NCI-H2227 (cell line): Measurements from ENCODE around the gene LHFPL6.

Source experiments
- DNase-seq: peaks from one replicate; lab custom pipeline; 2025; ENCODE audit not compliant: unreplicated experiment; lab: John Stamatoyannopoulos, UW

Gene LHFPL6

DNA sequence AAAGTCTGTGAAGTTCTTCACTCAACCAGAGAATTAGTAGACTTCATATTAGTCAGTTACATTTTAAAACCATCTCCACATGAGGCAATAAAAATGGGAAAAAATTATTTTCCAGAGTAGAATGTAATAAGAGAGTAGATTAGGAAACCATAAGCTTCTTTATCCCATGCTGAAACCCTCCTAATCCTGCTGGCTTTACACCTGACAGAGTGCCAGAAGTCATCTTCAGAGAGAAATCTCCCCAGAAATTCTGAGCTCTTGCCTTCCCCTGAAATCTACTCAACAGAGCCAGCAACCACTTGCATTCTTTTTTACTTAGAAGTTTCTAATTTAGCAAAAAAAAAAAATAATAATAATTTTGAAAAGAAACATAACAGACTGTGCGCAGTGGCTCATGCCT, 284.8 kb downstream of the LHFPL6 start:
- DNase-seq: no peak

GRCh38 chr13:39317291-39317690, 285.7 kb downstream of the LHFPL6 start:
- no peak for DNase-seq

GRCh38 chr13:39315796-39316195, 287.2 kb downstream of the LHFPL6 start:
- no peak for DNase-seq

- DNase-seq: no peak
These were observed 289.3 kb downstream of the LHFPL6 start for GRCh38 chr13:39313721-39314120.

DNA sequence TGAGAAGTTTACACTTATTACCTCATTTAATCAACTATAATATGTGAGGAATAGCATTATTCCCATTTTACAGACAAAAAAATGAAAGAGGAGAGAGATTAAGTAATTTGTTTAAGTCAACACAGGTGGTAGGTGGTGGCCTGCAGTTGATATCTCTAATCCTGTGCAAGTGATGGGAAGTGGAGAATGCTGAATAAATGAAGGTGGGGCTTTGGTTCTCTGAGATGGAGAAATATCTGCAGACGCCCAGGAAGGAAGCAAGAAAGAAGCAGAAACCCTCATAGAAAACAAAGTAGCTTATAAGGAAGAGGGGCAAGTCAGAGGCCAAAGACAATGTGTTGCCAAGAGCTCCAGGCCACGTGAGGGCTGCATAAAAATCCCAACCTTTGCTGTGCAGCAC, 290.4 kb downstream of the LHFPL6 start:
- no peak for DNase-seq

DNA sequence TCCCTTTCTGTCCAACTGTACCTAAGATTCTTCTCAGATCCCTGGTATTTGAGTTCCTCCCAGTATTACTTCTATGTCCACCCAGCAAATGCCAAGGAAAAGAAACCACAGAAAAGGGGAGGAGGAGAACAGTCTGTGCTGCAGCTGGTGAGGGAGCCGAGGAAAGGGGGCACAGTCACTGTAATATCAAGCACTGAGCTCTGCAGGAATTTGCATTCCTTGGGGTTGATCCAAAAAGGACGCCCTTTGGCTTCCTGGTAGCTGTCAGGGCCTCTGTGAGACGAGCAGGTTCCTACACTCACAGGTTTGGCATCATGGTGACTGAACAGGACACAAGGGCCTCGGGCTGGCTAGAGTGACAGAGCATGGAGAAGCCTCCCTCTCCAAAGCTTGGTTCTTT, 291.4 kb downstream of the LHFPL6 start:
- no peak for DNase-seq

DNA sequence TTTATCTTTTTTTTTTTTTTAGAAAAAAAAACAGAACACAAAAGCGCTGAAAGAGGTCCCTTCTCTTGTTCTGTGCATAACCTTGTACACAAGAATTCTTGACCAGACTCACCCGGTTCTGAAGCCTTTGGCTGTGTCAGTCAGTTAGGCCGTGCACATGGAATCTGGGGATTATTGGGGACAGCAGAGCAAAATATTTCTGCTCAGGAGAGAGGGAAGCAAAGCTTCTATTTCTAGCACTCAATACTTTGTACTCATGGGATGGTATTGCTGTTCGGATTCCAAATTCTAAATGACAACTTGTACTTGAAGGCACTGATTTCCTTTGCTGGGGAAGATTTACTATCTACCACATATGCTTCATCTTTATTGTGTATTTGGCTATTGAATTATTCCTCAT, 292.0 kb downstream of the LHFPL6 start:
- no peak for DNase-seq

GRCh38 chr13:39306639-39307589, 296.1 kb downstream of the LHFPL6 start:
- DNase-seq: no peak

DNA sequence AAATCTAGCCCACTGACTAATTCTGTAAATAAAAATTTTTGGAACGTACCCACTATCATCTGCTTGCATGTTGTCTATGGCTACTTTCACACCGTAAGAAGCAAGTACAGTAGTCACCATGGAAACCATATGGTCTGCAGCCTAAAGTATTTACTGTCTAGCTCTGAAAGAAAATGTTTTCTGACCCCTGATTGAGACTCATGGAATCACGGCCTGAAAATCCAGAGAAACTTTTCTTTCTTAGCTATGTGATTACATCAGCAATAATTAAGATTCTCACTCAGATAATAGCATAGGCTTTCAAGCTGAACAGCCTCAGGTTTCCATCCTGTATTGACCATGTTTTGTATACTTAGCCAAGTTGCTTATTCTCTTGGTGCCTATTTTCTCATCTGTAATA, 300.2 kb downstream of the LHFPL6 start:
- DNase-seq: no peak

- DNase-seq: no peak
These were observed 304.0 kb downstream of the LHFPL6 start for GRCh38 chr13:39298951-39299350.

DNA sequence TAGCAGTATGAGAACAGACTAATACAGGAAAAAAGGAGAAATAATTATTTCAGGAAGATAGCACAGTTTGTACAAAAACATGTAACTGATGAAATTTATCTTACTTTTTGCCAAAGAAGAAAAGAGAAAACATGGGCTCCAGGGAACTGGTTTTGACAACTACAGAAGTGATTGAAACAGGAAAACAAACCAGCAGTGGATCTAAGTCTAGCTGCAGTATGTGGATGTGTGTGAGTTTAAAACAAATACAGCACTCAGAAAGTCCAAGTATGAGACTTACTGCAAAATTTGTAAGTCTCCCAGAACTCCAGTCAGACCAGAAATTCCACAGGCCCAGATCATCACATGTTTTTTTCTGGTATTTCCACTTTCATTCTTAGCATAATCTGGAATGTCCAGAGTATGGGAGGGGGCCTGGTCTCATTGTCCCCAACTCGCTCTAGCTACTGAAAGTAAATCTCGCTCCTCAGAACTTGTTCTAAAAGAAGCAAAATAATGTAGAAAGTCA, 305.3 kb downstream of the LHFPL6 start:
- no peak for DNase-seq

GRCh38 chr13:39297023-39297422, 306.0 kb downstream of the LHFPL6 start:
- no peak for DNase-seq

DNA sequence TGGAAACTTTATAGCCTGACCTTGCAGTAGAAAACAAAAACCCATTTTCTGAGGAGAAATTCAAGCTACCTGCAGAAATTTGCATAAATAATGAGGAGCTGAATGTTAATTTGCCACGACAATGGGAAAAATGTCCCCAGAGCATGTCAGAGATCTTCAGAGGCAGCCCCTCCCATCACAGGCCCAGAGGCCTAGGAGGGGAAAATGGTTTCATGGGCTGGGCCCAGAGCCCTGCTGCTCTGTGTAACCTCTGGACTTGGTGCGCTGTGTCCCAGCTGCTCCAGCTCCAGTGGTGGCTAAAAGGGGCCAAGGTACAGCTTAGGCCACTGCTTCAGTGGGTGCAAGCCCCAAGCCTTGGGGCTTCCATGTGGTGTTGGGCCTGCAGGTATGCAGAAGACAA, 306.8 kb downstream of the LHFPL6 start:
- no peak for DNase-seq
